Choroid plexus epithelial cell (primary cell): ENCODE data around the gene PIP4K2B.
"Not testable (repeated sequence)": the region's sequence is repeated elsewhere in the genome, so short reads cannot be mapped to it uniquely, and the experiment has no call there.

Source experiments
- DNase-seq: peaks from one replicate; pipeline ENCODE4 v3.0.0-alpha.2; 2010; ENCODE audit warnings: low read depth
- H3K4me3 ChIP-seq: 2 replicates; pipeline ENCODE4 v1.5.1; 2011; ENCODE audit warnings: low read depth, mild to moderate bottlenecking, control low read depth, low read length, moderate library complexity
- CTCF ChIP-seq: conservative IDR thresholded peaks from 2 replicates; pipeline ENCODE4 v1.5.1; 2011; ENCODE audit warnings: low read depth, mild to moderate bottlenecking, control low read depth, inconsistent platforms, low read length, moderate library complexity

PIP4K2B gene

GRCh38 chr17:38794221-38794620, 5.1 kb downstream of the PIP4K2B start:
- TF ChIP-seq CTCF = no peak
- DNase-seq = no peak
- H3K4me3 ChIP-seq = no peak overlapping the region

- no peak overlapping the region for H3K4me3 ChIP-seq
- no peak for DNase-seq
- TF ChIP-seq CTCF = no peak
Measured at GRCh38 chr17:38791162-38791561, 8.2 kb downstream of the PIP4K2B start.

- not testable (repeated sequence) for DNase-seq, H3K4me3 ChIP-seq
Measured at GRCh38 chr17:38790148-38790707, 9.1 kb downstream of the PIP4K2B start.

- peak; percentile 34 for DNase-seq
- no peak overlapping the region for H3K4me3 ChIP-seq
Measured at GRCh38 chr17:38789185-38789584, 10.2 kb downstream of the PIP4K2B start.

GRCh38 chr17:38787999-38788398, 11.4 kb downstream of the PIP4K2B start:
- not testable (repeated sequence) for H3K4me3 ChIP-seq, DNase-seq

More at GRCh38 chr17:38789185-38789584, 10.2 kb downstream of the PIP4K2B start:
- TF ChIP-seq CTCF = no peak

- DNase-seq = no peak
- no peak overlapping the region for H3K4me3 ChIP-seq
- TF ChIP-seq CTCF = no peak
Measured at GRCh38 chr17:38786372-38786771, 13.0 kb downstream of the PIP4K2B start.

- no peak for TF ChIP-seq CTCF
- no peak overlapping the region for H3K4me3 ChIP-seq
- no peak for DNase-seq
Measured at GRCh38 chr17:38783227-38783626, 16.1 kb downstream of the PIP4K2B start.

DNA sequence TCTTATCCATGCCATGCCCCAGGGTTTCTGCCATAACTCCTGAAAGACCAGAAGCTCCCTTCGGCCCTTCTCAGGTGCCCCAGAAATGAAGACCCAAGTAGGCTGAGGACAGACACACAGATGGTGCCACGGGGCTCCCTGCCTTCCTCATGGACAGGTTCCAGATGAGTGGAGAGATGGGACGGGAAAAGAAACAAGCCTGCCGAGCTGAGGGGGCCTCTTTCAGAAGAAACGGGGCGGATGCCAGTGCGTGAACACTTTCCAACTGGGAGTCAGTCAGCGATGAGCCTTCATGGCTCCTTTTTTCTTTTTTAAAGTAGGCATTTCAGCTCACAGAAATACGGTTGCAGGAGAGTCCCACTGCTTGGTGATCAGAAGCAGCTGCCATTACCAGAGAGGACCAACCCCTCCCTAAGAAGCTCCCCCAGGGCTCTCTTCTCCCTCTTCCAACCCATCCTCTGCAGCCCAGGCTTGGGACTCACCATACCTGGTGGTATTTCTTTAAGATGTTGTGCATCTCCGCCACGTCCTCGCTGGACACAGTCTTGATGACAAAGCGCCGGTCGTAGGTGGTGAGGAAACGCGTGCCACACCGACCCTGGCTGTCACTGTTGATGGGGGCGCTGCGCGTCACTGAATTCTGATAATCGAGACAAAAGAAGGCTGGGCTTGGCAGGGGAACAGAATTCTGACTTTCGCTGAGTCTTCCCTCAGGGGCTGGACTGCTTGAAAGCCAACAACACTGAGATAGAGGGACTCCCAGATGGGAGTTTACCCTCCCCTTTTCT, 19.2 kb downstream of the PIP4K2B start:
- no peak for TF ChIP-seq CTCF
- H3K4me3 ChIP-seq = no peak overlapping the region
- DNase-seq = no peak
